Transverse colon (tissue), 3 donors: ENCODE results near the gene IL22RA1.

ENCODE experiments used
- CTCF ChIP-seq, 5 experiments: fragments of 200-600 bp in 3 of 5; fragments of 450-650 bp in 2 of 5; sonication (generic) in 3 of 5; IDR thresholded peaks; 1 replicate in 2 of 5; 2 replicates in 3 of 5; pipeline ENCODE4 v1.5.1; 2016 to 2017; ENCODE audit warnings: antibody characterized with exemption in 5 of 5, inconsistent platforms in 3 of 5, mild to moderate bottlenecking in 2 of 5, moderate library complexity in 1 of 5
- EP300 ChIP-seq: sonication (generic); formaldehyde crosslinking; IDR thresholded peaks from one replicate; pipeline ENCODE4 v1.6.1; 2017; ENCODE audit warnings: antibody characterized with exemption, low read depth
- POLR2A ChIP-seq: fragments of 450-650 bp; IDR thresholded peaks from one replicate; pipeline ENCODE4 v1.6.1; 2016; ENCODE audit warnings: antibody characterized with exemption, mild to moderate bottlenecking, moderate library complexity

GRCh38 chr1:24107462-24108138 lies 35.3 kb downstream of the IL22RA1 start:
- TF ChIP-seq CTCF (IDR thresholded peaks at IDR 0.05) = no peak
- no peak for TF ChIP-seq POLR2A
- no peak for TF ChIP-seq EP300
